Measurements from ENCODE around the gene FGF5.

DNA sequence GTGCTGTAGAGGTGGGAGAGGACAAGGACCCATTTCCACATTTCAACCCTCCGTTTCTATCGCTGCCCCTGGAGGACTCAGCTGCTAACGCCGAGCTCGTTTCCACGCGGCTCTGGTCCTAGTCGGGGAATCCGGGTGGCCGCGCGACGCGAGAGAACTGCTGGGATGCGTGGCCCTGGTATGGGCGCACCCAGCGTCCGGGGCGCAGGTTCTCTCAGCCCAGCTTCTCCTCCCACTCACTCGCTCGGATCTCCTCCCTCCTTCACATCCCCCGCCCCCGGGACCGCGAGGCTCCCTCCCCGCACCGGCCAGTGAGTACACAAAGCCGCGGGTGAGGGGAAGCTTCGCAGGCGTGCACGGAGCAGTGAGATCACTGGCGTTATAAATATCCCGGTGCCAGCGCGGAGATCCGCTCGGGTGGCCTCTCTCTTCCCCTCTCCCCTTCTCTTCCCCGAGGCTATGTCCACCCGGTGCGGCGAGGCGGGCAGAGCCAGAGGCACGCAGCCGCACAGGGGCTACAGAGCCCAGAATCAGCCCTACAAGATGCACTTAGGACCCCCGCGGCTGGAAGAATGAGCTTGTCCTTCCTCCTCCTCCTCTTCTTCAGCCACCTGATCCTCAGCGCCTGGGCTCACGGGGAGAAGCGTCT, at the start of gene FGF5:
- TF ChIP-seq, protein P1, sequence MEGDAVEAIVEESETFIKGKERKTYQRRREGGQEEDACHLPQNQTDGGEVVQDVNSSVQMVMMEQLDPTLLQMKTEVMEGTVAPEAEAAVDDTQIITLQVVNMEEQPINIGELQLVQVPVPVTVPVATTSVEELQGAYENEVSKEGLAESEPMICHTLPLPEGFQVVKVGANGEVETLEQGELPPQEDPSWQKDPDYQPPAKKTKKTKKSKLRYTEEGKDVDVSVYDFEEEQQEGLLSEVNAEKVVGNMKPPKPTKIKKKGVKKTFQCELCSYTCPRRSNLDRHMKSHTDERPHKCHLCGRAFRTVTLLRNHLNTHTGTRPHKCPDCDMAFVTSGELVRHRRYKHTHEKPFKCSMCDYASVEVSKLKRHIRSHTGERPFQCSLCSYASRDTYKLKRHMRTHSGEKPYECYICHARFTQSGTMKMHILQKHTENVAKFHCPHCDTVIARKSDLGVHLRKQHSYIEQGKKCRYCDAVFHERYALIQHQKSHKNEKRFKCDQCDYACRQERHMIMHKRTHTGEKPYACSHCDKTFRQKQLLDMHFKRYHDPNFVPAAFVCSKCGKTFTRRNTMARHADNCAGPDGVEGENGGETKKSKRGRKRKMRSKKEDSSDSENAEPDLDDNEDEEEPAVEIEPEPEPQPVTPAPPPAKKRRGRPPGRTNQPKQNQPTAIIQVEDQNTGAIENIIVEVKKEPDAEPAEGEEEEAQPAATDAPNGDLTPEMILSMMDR (IDR thresholded peaks at IDR 0.05) = no peak
- TF ChIP-seq POLR2AphosphoS5 (IDR thresholded peaks at IDR 0.05; ENCODE audit: insufficient read depth in 1 of 2, low read depth in 1 of 2) (no peak), POLR2A (IDR thresholded peaks at IDR 0.05) (no peak)
